Adrenal gland (tissue), 12 donors: Measurements from ENCODE around the gene SLFN11. TPM values are rescaled to one million over a fixed set of nuclear protein-coding genes. Genes with fewer than 3 reads are reported as not detected.
A peak's percentile ranks its signal among the peaks of the same experiment; 100 is the strongest.

Experiments
- DNase-seq, 7 donors: peaks; one replicate each; pipeline ENCODE4 v3.0.0-alpha.2; 2019 to 2020
- H3K27ac ChIP-seq, 5 donors: fragments of 200-600 bp; sonication (generic) in 4 of 5; 1 replicate in 3 of 5; 2 replicates in 2 of 5; pipeline versions ENCODE4 v1.5.1 to v1.8.0; 2016 to 2020; ENCODE audit warnings: mild to moderate bottlenecking in 1 of 5
- H3K27me3 ChIP-seq: fragments of 200-600 bp; 2 replicates; pipeline ENCODE4 v1.8.0; 2021
- H3K36me3 ChIP-seq, 2 donors: fragments of 200-600 bp; replicated peaks in 1 of 2; 1 replicate in 1 of 2; 2 replicates in 1 of 2; pipeline versions ENCODE4 v1.5.1 to v1.8.0; 2018 to 2022
- H3K4me1 ChIP-seq, 2 donors: fragments of 200-600 bp; replicated peaks in 1 of 2; 1 replicate in 1 of 2; 2 replicates in 1 of 2; pipeline versions ENCODE4 v1.5.1 to v1.8.0; 2018 to 2021
- H3K4me3 ChIP-seq, 4 donors: fragments of 200-600 bp; sonication (generic) in 3 of 4; one replicate each; pipeline ENCODE4 v1.5.1; 2016 to 2018
- H3K9me3 ChIP-seq, 3 donors: fragments of 200-600 bp; sonication (generic) in 1 of 3; replicated peaks in 1 of 3; 1 replicate in 2 of 3; 2 replicates in 1 of 3; pipeline versions ENCODE4 v1.5.1 to v1.8.0; 2016 to 2021
- CTCF ChIP-seq, 6 experiments: fragments of 450-650 bp in 4 of 6; fragments of 200-600 bp in 2 of 6; sonication (generic) in 1 of 6; IDR thresholded peaks; 1 replicate in 5 of 6; 2 replicates in 1 of 6; pipeline versions ENCODE4 v1.5.1 to v1.8.0; 2016 to 2021; ENCODE audit warnings: antibody characterized with exemption in 6 of 6, mild to moderate bottlenecking in 2 of 6, moderate library complexity in 1 of 6
- POLR2A ChIP-seq, 2 donors: fragments of 450-650 bp; IDR thresholded peaks; one replicate each; pipeline ENCODE4 v1.6.1; 2017; ENCODE audit warnings: antibody characterized with exemption in 2 of 2, mild to moderate bottlenecking in 2 of 2, moderate library complexity in 1 of 2
- WGBS, 4 donors: extraction: QIAGEN DNeasy Blood & Tissue Kit in 2 of 4; methylation state at CpG; one replicate each; pipeline versions ENCODE4 v1.1.5 to v1.1.7; 2013 to 2017; 5-methylcytosine and 5-hydroxymethylcytosine counted together
- intact Hi-C, 2 donors: fragments of 100-400 bp; cut with DNase I; formaldehyde crosslinking; loops; one replicate each; pipeline versions ENCODE4 v1.14.1 to v1.15.0; 2022 to 2023
- polyA plus RNA-seq, 3 donors: library from polyadenylated mRNA; stranded (reverse); fragments of 200-250 nt in 2 of 3; fragments of 350-450 nt in 1 of 3; fragmentation: Illumina TruSeq in 1 of 3; extraction: RNeasy Lipid Tissue Mini Kit (QIAGEN cat#74804) in 1 of 3; gene quantifications; one replicate each; pipeline ENCODE4 v1.2.3, GENCODE V29; 2013 to 2014
- total RNA-seq, 9 donors: library from RNA; depleted of rRNA in 4 of 9; stranded (reverse); fragments of >200 nt in 4 of 9; fragments of 120-200 nt in 1 of 9; fragmentation: NEBNext Ultra II Directional in 1 of 9; extraction: Animal tissue kit (Norgen Biotek cat#: 25700) in 1 of 9; gene quantifications; one replicate each; pipeline versions ENCODE4 v1.1.0 to v1.2.4, GENCODE V29; 2013 to 2023
- donor health status: healthy with polysubstance abuse.
- donor health status: Bipolar disorder and iron deficiency.
- donor health status: DM: yes; HTN: yes; CAD: no.
- donor health status: DM: no; HTN: no; CAD: no.
- donor health status: DM: no; HTN: no; CAD: no.
- donor health status: DM: yes; HTN: yes; CAD: no.

Gene SLFN11
- total and polyA plus RNA-seq, 12 donors: 6.4 to 37.3 (median 19.3) TPM

GRCh38 chr17:35359398-35359797 is 14.0 kb downstream of the SLFN11 start:
- TF ChIP-seq POLR2A (IDR thresholded peaks at IDR 0.05) (no peak), CTCF (IDR thresholded peaks at IDR 0.05) (no peak)
- H3K27me3 ChIP-seq: no peaks in the 10 kb centered on the region
- intact Hi-C loops: no loop called here
- DNase-seq: no peak
- no peak overlapping the region for H3K27ac ChIP-seq
- H3K4me1 ChIP-seq: no peaks in the 10 kb centered on the region
- no peaks in the 10 kb centered on the region for H3K9me3 ChIP-seq
- no peak overlapping the region for H3K4me3 ChIP-seq
- 46 to 59% (median 53%) methylated on average over 3 of the region's 3 CpGs for WGBS, 4 donors
- peaks cover 0 to 16% of the 10 kb centered on the region in 2 donors for H3K36me3 ChIP-seq

- Histone ChIP-seq H3K27ac (no peak overlapping the region), H3K36me3 (peaks cover 0 to 10% of the 10 kb centered on the region in 2 donors), H3K4me3 (no peak overlapping the region), H3K27me3 (no peaks in the 10 kb centered on the region), H3K4me1 (peaks cover 0 to 1% of the 10 kb centered on the region in 2 donors), H3K9me3 (no peaks in the 10 kb centered on the region)
- no peak for DNase-seq
- 76 to 83% (median 80%) methylated on average over 6 of the region's 6 CpGs for WGBS, 4 donors
- intact Hi-C loops: no loop called here
- TF ChIP-seq CTCF (IDR thresholded peaks at IDR 0.05): no peak
- TF ChIP-seq POLR2A (IDR thresholded peaks at IDR 0.05): no peak
Measured at GRCh38 chr17:35352284-35352683, 21.1 kb downstream of the SLFN11 start.

GRCh38 chr17:35350493-35350892 is 22.9 kb downstream of the SLFN11 start:
- H3K36me3 ChIP-seq: peaks cover 0 to 10% of the 10 kb centered on the region in 2 donors
- no peak for TF ChIP-seq POLR2A (IDR thresholded peaks at IDR 0.05)
- TF ChIP-seq CTCF (IDR thresholded peaks at IDR 0.05): no peak
- no peak overlapping the region for H3K27ac ChIP-seq
- H3K27me3 ChIP-seq: peaks cover 7% of the 10 kb centered on the region
- H3K9me3 ChIP-seq: no peaks in the 10 kb centered on the region
- intact Hi-C loops: no loop called here
- H3K4me1 ChIP-seq: peaks cover 0 to 9% of the 10 kb centered on the region in 2 donors
- 56 to 63% (median 58%) methylated on average over 1 of the region's 1 CpG for WGBS, 4 donors
- DNase-seq: no peak
- no peak overlapping the region for H3K4me3 ChIP-seq

GRCh38 chr17:35345926-35346771 is 27.3 kb downstream of the SLFN11 start:
- peak overlapping the region in 4 of 5 donors; percentile 23 to 73 (median 52) for H3K27ac ChIP-seq
- H3K4me1 ChIP-seq: peaks cover 0 to 9% of the 10 kb centered on the region in 2 donors
- H3K36me3 ChIP-seq: no peaks in the 10 kb centered on the region
- WGBS, 4 donors: 4 to 6% (median 4%) methylated on average over 33 to 40 of the region's 40 CpGs
- peaks cover 16% of the 10 kb centered on the region for H3K27me3 ChIP-seq
- intact Hi-C loops: no loop called here
- no peaks in the 10 kb centered on the region for H3K9me3 ChIP-seq
- H3K4me3 ChIP-seq: peak overlapping the region in 1 of 4 donors; percentile 40
- peak; percentile 62 to 80 (median 71) for DNase-seq
- TF ChIP-seq POLR2A (IDR thresholded peaks at IDR 0.05) (no peak), CTCF (IDR thresholded peaks at IDR 0.05) (no peak)
